ENCODE data around the gene PQBP1. TPM values are rescaled to one million over a fixed set of nuclear protein-coding genes. Genes with fewer than 3 reads are reported as not detected.

Gene PQBP1
- total RNA-seq, 4 donors from 2014 or later: 46.4 to 90.7 (median 70.3) TPM

DNA sequence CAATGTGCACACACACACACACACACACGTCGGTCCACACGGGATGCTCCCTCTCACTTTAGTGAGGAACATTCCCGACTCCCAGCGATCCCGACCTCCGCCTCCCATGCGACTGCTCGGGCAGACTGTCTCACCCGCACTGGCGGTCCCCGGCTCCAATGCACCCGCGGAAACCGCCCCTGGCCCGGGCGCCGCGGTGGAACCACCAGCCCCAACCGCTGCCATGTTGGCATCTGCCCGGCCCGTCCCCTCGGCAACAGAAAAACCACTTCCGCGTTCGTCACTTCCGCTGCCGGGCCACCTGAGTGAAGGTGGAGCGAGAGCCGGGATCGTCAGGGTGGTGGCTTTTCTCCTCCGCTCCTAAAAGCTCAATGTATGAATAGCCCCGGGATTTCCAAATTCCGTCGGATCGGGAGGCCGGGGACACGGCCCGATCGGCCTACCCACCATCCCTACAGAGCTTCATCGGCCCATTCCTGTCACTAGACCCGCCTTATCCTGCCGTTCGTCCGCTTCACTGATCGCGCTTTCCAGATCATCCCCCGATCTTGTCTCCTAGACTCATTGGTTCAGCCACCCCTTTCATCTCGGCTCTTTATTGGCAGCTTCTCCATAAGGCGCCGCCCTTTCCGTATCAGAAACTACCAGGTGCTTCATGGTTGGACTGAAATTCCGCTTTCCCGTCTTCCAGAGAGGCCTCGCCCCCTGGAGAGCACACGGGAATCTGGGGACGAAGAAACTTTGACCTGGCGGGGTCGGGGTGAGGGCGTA is 13.9 kb downstream of the PQBP1 start, which contains the start of gene SLC35A2:
Gene SLC35A2 (minus strand): TSS at position 235 of the 771 bp plus-strand sequence. CDS start 10 bp downstream, at position 225.
- no peaks in the 10 kb centered on the region for H3K9me3 ChIP-seq
- peak within 1 kb of the TSS; percentile 44 to 58 for H3K4me3 ChIP-seq
- peak; percentile 74 to 78 for DNase-seq
- H3K4me1 ChIP-seq: no peaks in the 10 kb centered on the region
- intact Hi-C loops (cut with DNase I; ENCODE audit: low total_unique reads): no loop called here
- H3K27me3 ChIP-seq: no peaks in the 10 kb centered on the region
- H3K27ac ChIP-seq: peak within 1 kb of the TSS; percentile 51 to 66
- TF ChIP-seq CTCF (IDR thresholded peaks at IDR 0.05) (no peak), POLR2A (IDR thresholded peaks at IDR 0.05) (peak; percentile 33 to 52)
- no peaks in the 10 kb centered on the region for H3K36me3 ChIP-seq

DNA sequence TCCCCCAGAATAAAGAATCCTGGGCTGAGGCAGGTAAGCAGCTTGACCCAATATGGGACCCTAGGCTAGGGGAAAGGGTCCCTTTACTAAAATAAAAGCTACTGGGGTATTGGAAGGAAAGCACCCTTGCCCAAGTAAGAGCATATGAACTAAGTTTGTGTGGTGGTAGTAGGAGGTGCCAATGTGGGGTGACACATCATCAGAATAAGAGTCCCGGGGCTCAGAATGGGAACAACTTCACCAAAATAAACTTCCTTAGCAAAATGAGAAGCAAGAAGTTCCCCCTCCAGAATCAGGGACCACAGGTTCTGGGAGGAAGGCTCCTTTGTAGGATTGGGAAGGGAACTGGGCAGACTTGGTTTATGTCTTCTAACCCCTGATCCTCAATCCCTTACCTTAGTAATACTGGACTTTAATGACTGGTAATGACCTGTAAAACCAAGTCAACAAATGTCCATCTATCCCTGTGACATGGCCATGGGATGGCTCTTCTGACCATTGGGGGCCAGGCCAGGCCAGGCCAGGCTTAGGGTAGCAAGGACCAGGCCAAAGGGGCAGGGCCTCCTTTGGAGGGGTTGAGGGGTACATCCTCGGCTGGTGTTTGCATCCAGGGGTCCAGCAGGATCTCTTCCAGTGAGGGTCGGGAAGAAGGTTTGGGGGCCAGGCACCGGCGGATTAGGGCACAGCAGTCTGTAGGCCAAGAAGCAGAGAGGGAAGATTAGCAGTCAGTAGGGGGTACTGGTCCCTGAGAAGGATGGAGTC is 16.1 kb downstream of the PQBP1 start:
- Histone ChIP-seq H3K27me3 (no peaks in the 10 kb centered on the region), H3K36me3 (no peaks in the 10 kb centered on the region), H3K4me1 (no peaks in the 10 kb centered on the region), H3K4me3 (no peak overlapping the region), H3K9me3 (no peaks in the 10 kb centered on the region), H3K27ac (no peak overlapping the region)
- no peak for DNase-seq
- TF ChIP-seq CTCF (IDR thresholded peaks at IDR 0.05): no peak
- TF ChIP-seq POLR2A (IDR thresholded peaks at IDR 0.05): no peak
- intact Hi-C loops (cut with DNase I; ENCODE audit: low total_unique reads): no loop called here

DNA sequence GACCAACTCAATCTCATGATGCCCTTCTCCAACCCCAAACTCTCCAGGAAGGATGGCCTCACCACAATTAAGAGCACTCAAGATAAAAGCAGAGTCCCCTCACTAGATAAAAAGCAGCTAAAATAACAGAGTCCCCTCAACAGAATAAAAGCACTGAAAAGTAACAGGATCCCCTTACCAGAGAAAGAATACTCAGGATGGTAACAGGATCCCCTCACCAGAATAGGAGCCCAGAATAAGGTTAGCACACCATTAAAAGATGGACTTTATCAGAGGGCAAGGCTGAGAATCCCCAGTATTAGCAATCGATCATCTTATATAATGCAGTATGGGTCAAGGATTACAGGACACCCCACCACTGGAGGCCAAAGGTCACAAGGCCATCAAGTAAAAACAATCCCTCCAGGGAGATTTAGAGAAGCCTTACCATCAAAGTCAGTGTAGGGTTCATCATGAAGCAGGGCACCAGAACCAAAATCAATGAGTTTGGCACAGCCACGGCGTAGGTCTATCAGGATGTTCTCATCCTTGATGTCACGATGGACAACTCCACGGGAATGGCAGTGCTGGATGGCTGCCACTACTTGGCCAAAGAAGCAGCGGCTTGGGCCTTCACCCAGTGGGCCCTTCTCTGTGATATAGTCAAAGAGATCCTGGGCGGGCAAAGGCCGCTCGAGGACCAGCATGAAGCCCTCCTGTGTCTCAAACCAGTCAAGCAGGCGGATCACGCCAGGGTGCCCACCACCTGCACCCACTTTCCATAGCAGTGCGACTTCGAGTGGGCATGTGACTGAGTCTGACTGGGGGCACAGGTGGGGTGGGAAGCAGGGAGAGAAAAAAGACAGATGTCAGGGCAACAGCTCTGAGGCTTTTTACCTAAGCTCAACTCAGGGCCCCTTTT is 17.1 kb downstream of the PQBP1 start:
- Histone ChIP-seq H3K4me3 (no peak overlapping the region), H3K27ac (no peak overlapping the region), H3K27me3 (no peaks in the 10 kb centered on the region), H3K4me1 (no peaks in the 10 kb centered on the region), H3K9me3 (no peaks in the 10 kb centered on the region), H3K36me3 (no peaks in the 10 kb centered on the region)
- no peak for DNase-seq
- TF ChIP-seq POLR2A (IDR thresholded peaks at IDR 0.05) (no peak), CTCF (IDR thresholded peaks at IDR 0.05) (no peak)
- intact Hi-C loops (cut with DNase I; ENCODE audit: low total_unique reads): no loop called here

- DNase-seq: peak; percentile 89 to 91
- intact Hi-C loops (cut with DNase I; ENCODE audit: low total_unique reads): no loop called here
- Histone ChIP-seq H3K4me1 (no peaks in the 10 kb centered on the region), H3K27ac (peak overlapping the region; percentile 25 to 88), H3K36me3 (no peaks in the 10 kb centered on the region), H3K4me3 (no peak overlapping the region), H3K9me3 (no peaks in the 10 kb centered on the region), H3K27me3 (no peaks in the 10 kb centered on the region)
- no peak for TF ChIP-seq POLR2A (IDR thresholded peaks at IDR 0.05)
- peak; percentile 87 to 91 (median 90) for TF ChIP-seq CTCF (IDR thresholded peaks at IDR 0.05)
Observed at GRCh38 chrX:48917139-48918001, 19.6 kb downstream of the PQBP1 start.

Measured in uterus (tissue), 4 donors.